H9 (cell line): ENCODE data around the gene UBE2E1. TPM values are rescaled to one million over a fixed set of nuclear protein-coding genes. Genes with fewer than 3 reads are reported as not detected.

Source experiments
- DNase-seq: peaks from one replicate; pipeline ENCODE4 v3.0.0-alpha.2; 2017
- H2AFZ ChIP-seq: one replicate; pipeline ENCODE4 v1.6.1; 2013; ENCODE audit warnings: mild to moderate bottlenecking, low read length, control low read depth, moderate library complexity
- H2AK5ac ChIP-seq: 2 replicates; pipeline ENCODE4 v1.6.1; 2013; ENCODE audit warnings: low read length, control low read depth, mixed read lengths; ENCODE audit not compliant: insufficient read length
- H2BK120ac ChIP-seq: one replicate; pipeline ENCODE4 v1.6.1; 2013; ENCODE audit warnings: low read depth, mild to moderate bottlenecking, low read length, control low read depth, inconsistent platforms; ENCODE audit not compliant: poor library complexity, severe bottlenecking
- H2BK12ac ChIP-seq: 2 replicates; pipeline ENCODE4 v1.6.1; 2013; ENCODE audit warnings: low read length, control low read depth, mixed read lengths, low read depth; ENCODE audit not compliant: insufficient read length
- H2BK15ac ChIP-seq: 2 replicates; pipeline ENCODE4 v1.6.1; 2013; ENCODE audit warnings: low read depth, low read length, control low read depth
- H2BK20ac ChIP-seq: one replicate; pipeline ENCODE4 v1.6.1; 2013; ENCODE audit warnings: low read depth, mild to moderate bottlenecking, low read length, control low read depth, inconsistent platforms; ENCODE audit not compliant: poor library complexity, severe bottlenecking
- H2BK5ac ChIP-seq: 2 replicates; pipeline ENCODE4 v1.6.1; 2013; ENCODE audit warnings: low read length, control low read depth, mixed read lengths; ENCODE audit not compliant: insufficient read length
- H3K14ac ChIP-seq: 2 replicates; pipeline ENCODE4 v1.6.1; 2013; ENCODE audit warnings: low read length, control low read depth; ENCODE audit not compliant: insufficient read depth
- H3K18ac ChIP-seq: 2 replicates; pipeline ENCODE4 v1.6.1; 2013; ENCODE audit warnings: low read depth, mild to moderate bottlenecking, mixed read lengths, low read length, control low read depth; ENCODE audit not compliant: insufficient read length
- H3K23ac ChIP-seq: 2 replicates; pipeline ENCODE4 v1.6.1; 2013; ENCODE audit warnings: low read length, control low read depth, mixed read lengths, low read depth; ENCODE audit not compliant: insufficient read length
- H3K23me2 ChIP-seq: 2 replicates; pipeline ENCODE4 v1.6.1; 2013; ENCODE audit warnings: low read depth, mild to moderate bottlenecking, mixed read lengths, low read length, control low read depth; ENCODE audit not compliant: insufficient read length, poor library complexity, severe bottlenecking
- H3K27ac ChIP-seq: 2 replicates; pipeline ENCODE4 v1.5.1; 2013; ENCODE audit warnings: low read length, control low read depth, mixed read lengths, low read depth; ENCODE audit not compliant: insufficient read length
- H3K27me3 ChIP-seq: 2 replicates; pipeline ENCODE4 v1.6.1; 2013; ENCODE audit warnings: low read length, control low read depth, inconsistent platforms; ENCODE audit not compliant: insufficient read depth
- H3K4ac ChIP-seq: 2 replicates; pipeline ENCODE4 v1.6.1; 2013; ENCODE audit warnings: low read depth, mild to moderate bottlenecking, control low read depth, inconsistent platforms, low read length, moderate library complexity
- H3K4me1 ChIP-seq: 2 replicates; pipeline ENCODE4 v1.6.1; 2013; ENCODE audit warnings: low read length, control low read depth, inconsistent platforms; ENCODE audit not compliant: insufficient read depth
- H3K4me2 ChIP-seq: 2 replicates; pipeline ENCODE4 v1.6.1; 2013; ENCODE audit warnings: low read length, control low read depth, mixed read lengths; ENCODE audit not compliant: insufficient read length, insufficient read depth
- H3K56ac ChIP-seq: 2 replicates; pipeline ENCODE4 v1.6.1; 2013; ENCODE audit warnings: low read depth, mild to moderate bottlenecking, mixed read lengths, low read length, control low read depth; ENCODE audit not compliant: insufficient read length
- H3K79me1 ChIP-seq: 2 replicates; pipeline ENCODE4 v1.6.1; 2013; ENCODE audit warnings: low read depth, mild to moderate bottlenecking, moderate library complexity, low read length, control low read depth, inconsistent platforms; ENCODE audit not compliant: insufficient read depth, poor library complexity, severe bottlenecking
- H3K79me2 ChIP-seq: 2 replicates; pipeline ENCODE4 v1.6.1; 2013; ENCODE audit warnings: low read length, control low read depth, inconsistent platforms; ENCODE audit not compliant: insufficient read depth
- H3K9ac ChIP-seq: 2 replicates; pipeline ENCODE4 v1.6.1; 2013; ENCODE audit warnings: low read length, control low read depth, mixed read lengths; ENCODE audit not compliant: insufficient read length; ENCODE audit errors: extremely low read depth
- H3K9me3 ChIP-seq: one replicate; pipeline ENCODE4 v1.6.1; 2013; ENCODE audit warnings: low read depth, low read length, inconsistent platforms; ENCODE audit not compliant: control insufficient read depth
- H3T11ph ChIP-seq: one replicate; pipeline ENCODE4 v1.6.1; 2013; ENCODE audit warnings: mild to moderate bottlenecking, low read length, control low read depth, inconsistent platforms
- H4K20me1 ChIP-seq: one replicate; pipeline ENCODE4 v1.6.1; 2013; ENCODE audit not compliant: control insufficient read depth, insufficient read length, insufficient read depth
- H4K5ac ChIP-seq: 2 replicates; pipeline ENCODE4 v1.6.1; 2013; ENCODE audit warnings: low read depth, mild to moderate bottlenecking, mixed read lengths, low read length, control low read depth; ENCODE audit not compliant: insufficient read length
- H4K8ac ChIP-seq: replicated peaks from 2 replicates; pipeline ENCODE4 v1.6.1; 2013; ENCODE audit warnings: low read length, control low read depth, mixed read lengths, low read depth; ENCODE audit not compliant: insufficient read length
- H4K91ac ChIP-seq: 2 replicates; pipeline ENCODE4 v1.6.1; 2013; ENCODE audit warnings: low read depth, mild to moderate bottlenecking, moderate library complexity, mixed read lengths, low read length, control low read depth; ENCODE audit not compliant: insufficient read length
- H3K27ac Mint-ChIP-seq, 3 experiments: 2 replicates in 2 of 3; 3 replicates in 1 of 3; pipeline ENCODE4 v1.8.0; 2020 to 2021; ENCODE audit warnings: mixed read lengths in 3 of 3, mild to moderate bottlenecking in 1 of 3, moderate library complexity in 1 of 3
- H3K27me3 Mint-ChIP-seq: 2 replicates; pipeline ENCODE4 v1.8.0; 2021; ENCODE audit warnings: low read depth, mild to moderate bottlenecking, moderate library complexity, mixed read lengths
- H3K36me3 Mint-ChIP-seq, 3 experiments: 2 replicates in 2 of 3; 3 replicates in 1 of 3; pipeline ENCODE4 v1.8.0; 2020 to 2021; ENCODE audit warnings: low read depth in 3 of 3, mixed read lengths in 3 of 3; ENCODE audit not compliant: insufficient read depth in 1 of 3
- H3K4me1 Mint-ChIP-seq, 2 experiments: 2 replicates each; pipeline ENCODE4 v1.8.0; 2020; ENCODE audit warnings: mixed read lengths in 2 of 2
- H3K4me3 Mint-ChIP-seq, 2 experiments: 2 replicates in 1 of 2; 3 replicates in 1 of 2; pipeline ENCODE4 v1.8.0; 2020 to 2021; ENCODE audit warnings: mild to moderate bottlenecking in 2 of 2, mixed read lengths in 2 of 2, moderate library complexity in 1 of 2
- H3K9me3 Mint-ChIP-seq, 2 experiments: 2 replicates in 1 of 2; 3 replicates in 1 of 2; pipeline ENCODE4 v1.8.0; 2020; ENCODE audit warnings: mild to moderate bottlenecking in 2 of 2, mixed read lengths in 2 of 2, moderate library complexity in 1 of 2
- WGBS: extraction: QIAGEN DNeasy Blood & Tissue Kit; methylation state at CpG from one replicate; pipeline ENCODE4 v1.1.7; 2013; ENCODE audit warnings: missing lambda C conversion rate, low lambda C conversion rate, mixed read lengths; ENCODE audit not compliant: insufficient read length; ENCODE audit errors: extremely low coverage; 5-methylcytosine and 5-hydroxymethylcytosine counted together
- total RNA-seq: library from RNA; stranded (reverse); gene quantifications from 2 replicates; pipeline ENCODE4 v1.2.1, GENCODE V29; 2021
- TF ChIP-seq, protein P1 (sequence below): fragments of 200-600 bp; sonication (generic); conservative IDR thresholded peaks from 3 replicates; pipeline ENCODE4 v1.8.0; 2021; ENCODE audit warnings: antibody characterized with exemption, mild to moderate bottlenecking

Gene UBE2E1
- total RNA-seq, 1 experiment from 2014 or later, result 142 TPM

DNA sequence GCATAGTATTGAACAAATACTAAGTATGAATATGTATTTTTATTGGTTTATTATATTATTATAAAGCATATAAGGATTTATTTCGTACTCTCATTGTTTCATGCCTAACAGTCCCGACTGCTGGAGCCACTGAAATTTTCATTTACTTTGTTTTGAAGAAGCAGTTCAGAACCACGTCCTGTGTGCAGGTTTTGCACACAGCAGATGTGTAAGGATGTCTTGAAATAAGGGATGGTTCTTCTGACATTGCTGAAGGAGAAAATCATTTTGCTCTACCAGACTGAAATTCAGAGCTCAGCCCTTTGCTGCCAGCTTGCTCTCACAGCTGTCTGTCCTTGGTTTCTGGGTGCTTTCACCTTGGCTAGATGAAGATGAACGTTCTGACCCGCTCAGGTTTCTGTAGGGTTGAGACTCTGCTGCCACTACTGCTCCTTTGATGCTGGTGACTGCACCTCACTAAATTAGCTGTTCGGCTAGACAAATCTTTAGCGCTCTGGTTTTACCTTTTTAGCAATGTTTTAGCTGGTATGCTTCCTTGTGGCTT lies 54.2 kb downstream of the UBE2E1 start:
- Histone ChIP-seq H2BK12ac (no peak overlapping the region), H2AK5ac (no peak overlapping the region), H4K5ac (no peak overlapping the region), H2BK20ac (no peak overlapping the region), H3K9ac (no peak overlapping the region), H2BK5ac (no peak overlapping the region), H3K79me1 (peaks cover 9% of the 10 kb centered on the region), H3K18ac (no peak overlapping the region), H4K20me1 (no peaks in the 10 kb centered on the region), H3K27me3 (no peaks in the 10 kb centered on the region), H2BK15ac (no peak overlapping the region), H2AFZ (no peak overlapping the region), H3T11ph (no peak overlapping the region), H3K23ac (no peak overlapping the region), H3K9me3 (no peaks in the 10 kb centered on the region), H3K4me1 (peaks cover 1% of the 10 kb centered on the region; the same call in 1 of the 2 replicates), H2BK120ac (no peak overlapping the region), H4K91ac (no peak overlapping the region), H3K79me2 (peaks cover 10% of the 10 kb centered on the region; the same call in 1 of the 2 replicates), H3K56ac (no peak overlapping the region), H3K4ac (no peak overlapping the region), H4K8ac (no peak overlapping the region), H3K14ac (no peak overlapping the region), H3K4me2 (no peak overlapping the region), H3K27ac (no peak overlapping the region), H3K23me2 (no peaks in the 10 kb centered on the region)
- no CpG with 5 or more reads among the region's 7 CpGs for WGBS
- peaks cover 3 to 13% (median 11%) of the 10 kb centered on the region in 3 experiments; a peak in 6 of 7 replicates for H3K36me3 Mint-ChIP-seq
- H3K4me3 Mint-ChIP-seq, result no peak overlapping the region
- no peaks in the 10 kb centered on the region for H3K27me3 Mint-ChIP-seq
- TF ChIP-seq, protein P1, sequence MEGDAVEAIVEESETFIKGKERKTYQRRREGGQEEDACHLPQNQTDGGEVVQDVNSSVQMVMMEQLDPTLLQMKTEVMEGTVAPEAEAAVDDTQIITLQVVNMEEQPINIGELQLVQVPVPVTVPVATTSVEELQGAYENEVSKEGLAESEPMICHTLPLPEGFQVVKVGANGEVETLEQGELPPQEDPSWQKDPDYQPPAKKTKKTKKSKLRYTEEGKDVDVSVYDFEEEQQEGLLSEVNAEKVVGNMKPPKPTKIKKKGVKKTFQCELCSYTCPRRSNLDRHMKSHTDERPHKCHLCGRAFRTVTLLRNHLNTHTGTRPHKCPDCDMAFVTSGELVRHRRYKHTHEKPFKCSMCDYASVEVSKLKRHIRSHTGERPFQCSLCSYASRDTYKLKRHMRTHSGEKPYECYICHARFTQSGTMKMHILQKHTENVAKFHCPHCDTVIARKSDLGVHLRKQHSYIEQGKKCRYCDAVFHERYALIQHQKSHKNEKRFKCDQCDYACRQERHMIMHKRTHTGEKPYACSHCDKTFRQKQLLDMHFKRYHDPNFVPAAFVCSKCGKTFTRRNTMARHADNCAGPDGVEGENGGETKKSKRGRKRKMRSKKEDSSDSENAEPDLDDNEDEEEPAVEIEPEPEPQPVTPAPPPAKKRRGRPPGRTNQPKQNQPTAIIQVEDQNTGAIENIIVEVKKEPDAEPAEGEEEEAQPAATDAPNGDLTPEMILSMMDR, result no peak
- no peaks in the 10 kb centered on the region for H3K9me3 Mint-ChIP-seq
- H3K27ac Mint-ChIP-seq, result peak overlapping the region in 1 of 3 experiments; percentile 76; a peak in 2 of 7 replicates
- H3K4me1 Mint-ChIP-seq, result peaks cover 31 to 45% of the 10 kb centered on the region in 2 experiments
- no peak for DNase-seq
